PC-3 (cell line): ENCODE data around the gene TNPO1. TPM values are rescaled to one million over a fixed set of nuclear protein-coding genes. Genes with fewer than 3 reads are reported as not detected.
A peak's percentile ranks its signal among the peaks of the same experiment; 100 is the strongest.

Experiments used
- ATAC-seq: fragments of 200-7000 bp; cut with Tn5 transposase; 2 replicates; pipeline ENCODE4 v1.9.1; 2020; ENCODE audit warnings: mild to moderate bottlenecking, moderate library complexity
- BruUV-seq: library from RNA; stranded (reverse); fragments of 400-500 nt; replicated peaks from 2 replicates; lab custom pipeline; 2021; lab: Mats Ljungman, UMichigan
- CTCF ChIA-PET: fragments of 300-600 bp; sonication (Branson Sonifier 250); formaldehyde crosslinking; loops from one replicate; lab custom pipeline; 2022; ENCODE audit warnings: antibody characterized with exemption; lab: Charles Lee
- POLR2A ChIA-PET: fragments of 300-600 bp; sonication (Branson Sonifier 250); formaldehyde crosslinking; loops from one replicate; lab custom pipeline; 2022; ENCODE audit warnings: antibody characterized with exemption; ENCODE audit not compliant: unreplicated experiment; lab: Charles Lee
- DNase-seq: peaks from one replicate; pipeline ENCODE4 v3.0.0-alpha.2; 2015
- H2AFZ ChIP-seq: fragments of 300-600 bp; sonication (generic); 2 replicates; pipeline ENCODE4 v1.6.0; 2016; ENCODE audit warnings: antibody characterized with exemption, low read length
- H3F3A ChIP-seq: fragments of 300-600 bp; sonication (generic); one replicate; pipeline ENCODE4 v1.6.0; 2017; ENCODE audit warnings: antibody characterized with exemption, low read length, control low read depth, mild to moderate bottlenecking; ENCODE audit not compliant: unreplicated experiment
- H3K27ac ChIP-seq: fragments of 300-600 bp; sonication (generic); 2 replicates; pipeline ENCODE4 v1.5.1; 2016; ENCODE audit warnings: mild to moderate bottlenecking, low read length
- H3K27me3 ChIP-seq: fragments of 300-600 bp; sonication (generic); 2 replicates; pipeline ENCODE4 v1.6.1; 2016; ENCODE audit warnings: low read length, mixed read lengths
- H3K36me3 ChIP-seq: fragments of 300-600 bp; sonication (generic); 2 replicates; pipeline ENCODE4 v1.6.1; 2016; ENCODE audit warnings: low read depth, mixed run types, low read length, mixed read lengths
- H3K4me1 ChIP-seq: fragments of 300-600 bp; sonication (generic); 2 replicates; pipeline ENCODE4 v1.5.1; 2016; ENCODE audit warnings: low read length; ENCODE audit not compliant: insufficient read depth
- H3K4me2 ChIP-seq: fragments of 300-600 bp; sonication (generic); 2 replicates; pipeline ENCODE4 v1.6.0; 2016; ENCODE audit warnings: low read length
- H3K4me3 ChIP-seq: fragments of 300-600 bp; sonication (generic); 2 replicates; pipeline ENCODE4 v1.5.1; 2016; ENCODE audit warnings: mild to moderate bottlenecking, low read length, mixed read lengths
- H3K79me2 ChIP-seq: fragments of 300-600 bp; sonication (generic); 2 replicates; pipeline ENCODE4 v1.6.1; 2017; ENCODE audit warnings: low read length, mixed read lengths
- H3K9ac ChIP-seq: fragments of 300-600 bp; sonication (generic); 2 replicates; pipeline ENCODE4 v1.6.0; 2016; ENCODE audit warnings: mild to moderate bottlenecking, low read length
- H3K9me2 ChIP-seq: fragments of 300-600 bp; sonication (generic); replicated peaks from 2 replicates; pipeline ENCODE4 v1.6.1; 2016; ENCODE audit warnings: mixed run types, low read length, mixed read lengths
- H3K9me3 ChIP-seq: fragments of 300-600 bp; sonication (generic); 2 replicates; pipeline ENCODE4 v1.6.1; 2016; ENCODE audit warnings: low read length, mixed read lengths
- H4K20me1 ChIP-seq: fragments of 300-600 bp; sonication (generic); 2 replicates; pipeline ENCODE4 v1.6.1; 2016; ENCODE audit warnings: low read length, mixed read lengths
- CTCF ChIP-seq: fragments of 300-600 bp; sonication (generic); conservative IDR thresholded peaks from 2 replicates; pipeline ENCODE4 v1.5.1; 2017; ENCODE audit warnings: antibody characterized with exemption, low read depth, mild to moderate bottlenecking, low read length
- EZH2 ChIP-seq: fragments of 300-600 bp; sonication (generic); IDR thresholded peaks from one replicate; pipeline ENCODE4 v1.6.1; 2017; ENCODE audit warnings: antibody characterized with exemption, mild to moderate bottlenecking, low read length; ENCODE audit not compliant: unreplicated experiment
- EZH2phosphoT487 ChIP-seq: fragments of 300-600 bp; sonication (generic); IDR thresholded peaks from 2 replicates; pipeline ENCODE4 v1.6.1; 2018; ENCODE audit warnings: mild to moderate bottlenecking, antibody characterized with exemption, low read length, borderline replicate concordance
- intact Hi-C: fragments of 100-400 bp; cut with micrococcal nuclease; formaldehyde crosslinking; loops from 2 replicates; pipeline ENCODE4 v1.9.0; 2023
- total RNA-seq: library from RNA; depleted of rRNA; stranded (reverse); fragments of >200 nt; gene quantifications from 2 replicates; pipeline ENCODE4 v1.2.3, GENCODE V29; 2014

TNPO1 gene
- total RNA-seq, 1 experiment from 2014 or later, result 187 TPM

- Histone ChIP-seq H3K27me3 (no peaks in the 10 kb centered on the region), H3K27ac (no peak overlapping the region), H3K79me2 (peaks cover 97% of the 10 kb centered on the region), H3K4me3 (peak overlapping the region; percentile 78), H3K36me3 (peaks cover 31% of the 10 kb centered on the region), H3K9ac (peak overlapping the region; percentile 71), H2AFZ (no peak overlapping the region), H4K20me1 (peaks cover 52% of the 10 kb centered on the region), H3K4me2 (peak overlapping the region; percentile 88), H3K9me3 (no peaks in the 10 kb centered on the region), H3K9me2 (no peaks in the 10 kb centered on the region), H3K4me1 (peaks cover 24% of the 10 kb centered on the region), H3F3A (no peaks in the 10 kb centered on the region)
- CTCF ChIA-PET, result interaction anchor here (0.7 kb wide), 1 partner anchor 483 kb away, joined by 3 read pairs; no protein-coding TSS in a partner anchor
- ATAC-seq, result peak; percentile 4; the same call in 1 of the 2 replicates
- DNase-seq, result no peak
- BruUV-seq, result no TSS peak
- intact Hi-C loops, result loop anchor here (10.0 kb wide), 1 partner anchor 235 kb away; no protein-coding TSS in a partner anchor
- POLR2A ChIA-PET, result no interaction called here
- TF ChIP-seq EZH2 (no peak), CTCF (no peak), EZH2phosphoT487 (no peak)
Measured at GRCh38 chr5:72849546-72849945, 33.1 kb downstream of the TNPO1 start.

GRCh38 chr5:72850113-72850512 is 33.7 kb downstream of the TNPO1 start:
- Histone ChIP-seq H3K9ac (peak overlapping the region; percentile 71; the same call in 1 of the 2 replicates), H3K9me3 (no peaks in the 10 kb centered on the region), H3K27me3 (no peaks in the 10 kb centered on the region), H3K27ac (no peak overlapping the region), H3K4me1 (peaks cover 24% of the 10 kb centered on the region), H3K9me2 (no peaks in the 10 kb centered on the region), H4K20me1 (peaks cover 52% of the 10 kb centered on the region), H2AFZ (no peak overlapping the region), H3K36me3 (peaks cover 35% of the 10 kb centered on the region), H3K79me2 (peaks cover 98% of the 10 kb centered on the region), H3K4me3 (peak overlapping the region; percentile 78), H3K4me2 (peak overlapping the region; percentile 88), H3F3A (no peaks in the 10 kb centered on the region)
- intact Hi-C loops, result no loop called here
- ChIA-PET CTCF (no interaction called here), POLR2A (no interaction called here)
- ATAC-seq (no peak), DNase-seq (no peak)
- no TSS peak for BruUV-seq
- TF ChIP-seq EZH2 (no peak), EZH2phosphoT487 (no peak), CTCF (no peak)

GRCh38 chr5:72852356-72852755 is 35.9 kb downstream of the TNPO1 start:
- Histone ChIP-seq H3K9ac (no peak overlapping the region), H2AFZ (no peak overlapping the region), H3K4me3 (no peak overlapping the region), H3K9me3 (no peaks in the 10 kb centered on the region), H3K79me2 (peaks cover 97% of the 10 kb centered on the region), H3K4me2 (peak overlapping the region; percentile 88; the same call in 1 of the 2 replicates), H3K27ac (no peak overlapping the region), H3K27me3 (no peaks in the 10 kb centered on the region), H4K20me1 (peaks cover 60% of the 10 kb centered on the region), H3F3A (no peaks in the 10 kb centered on the region), H3K36me3 (peaks cover 53% of the 10 kb centered on the region), H3K4me1 (peaks cover 18% of the 10 kb centered on the region), H3K9me2 (no peaks in the 10 kb centered on the region)
- ATAC-seq (no peak), DNase-seq (no peak)
- intact Hi-C loops, result no loop called here
- TF ChIP-seq CTCF, result no peak
- TF ChIP-seq EZH2, result no peak
- no peak for TF ChIP-seq EZH2phosphoT487
- BruUV-seq, result no TSS peak
- CTCF ChIA-PET, result no interaction called here
- POLR2A ChIA-PET, result no interaction called here
